Fibroblast of lung (primary cell): Measurements from ENCODE around the gene INTS11. TPM values are rescaled to one million over a fixed set of nuclear protein-coding genes. Genes with fewer than 3 reads are reported as not detected.
A peak's percentile ranks its signal among the peaks of the same experiment; 100 is the strongest.

Source experiments
- DNase-seq, 2 donors: peaks; one replicate each; pipeline versions ENCODE4 v3.0.0 to v3.0.0-alpha.2; 2010; ENCODE audit warnings: low read depth in 2 of 2
- H2AFZ ChIP-seq: 2 replicates; pipeline ENCODE4 v1.5.1; 2012; ENCODE audit warnings: low read length, control low read depth, inconsistent platforms
- H3K27ac ChIP-seq: 2 replicates; pipeline ENCODE4 v1.5.1; 2011; ENCODE audit warnings: low read length, control low read depth; ENCODE audit not compliant: insufficient read depth
- H3K27me3 ChIP-seq: 2 replicates; pipeline ENCODE4 v1.5.1; 2011; ENCODE audit warnings: mild to moderate bottlenecking, low read length; ENCODE audit not compliant: control insufficient read depth, insufficient read depth
- H3K36me3 ChIP-seq: 2 replicates; pipeline ENCODE4 v1.5.1; 2011; ENCODE audit warnings: low read length; ENCODE audit not compliant: control insufficient read depth, insufficient read depth
- H3K4me1 ChIP-seq: 2 replicates; pipeline ENCODE4 v1.5.1; 2011; ENCODE audit warnings: low read length; ENCODE audit not compliant: control insufficient read depth, insufficient read depth; ENCODE audit errors: extremely low read depth
- H3K4me2 ChIP-seq: 2 replicates; pipeline ENCODE4 v1.5.1; 2011; ENCODE audit warnings: low read length, control low read depth; ENCODE audit not compliant: insufficient read depth; ENCODE audit errors: extremely low read depth
- H3K4me3 ChIP-seq, 4 experiments: fragments of 200-600 bp in 1 of 4; sonication (generic) in 1 of 4; replicated peaks in 1 of 4; 2 replicates each; pipeline ENCODE4 v1.5.1; 2011 to 2016; ENCODE audit warnings: low read length in 4 of 4, low read depth in 3 of 4, mild to moderate bottlenecking in 3 of 4, control low read depth in 2 of 4, inconsistent platforms in 1 of 4, mixed read lengths in 1 of 4; ENCODE audit not compliant: insufficient read depth in 1 of 4; ENCODE audit errors: control extremely low read depth in 1 of 4
- H3K79me2 ChIP-seq: 2 replicates; pipeline ENCODE4 v1.5.1; 2012; ENCODE audit warnings: mild to moderate bottlenecking, low read length, inconsistent platforms; ENCODE audit not compliant: control insufficient read depth, insufficient read depth
- H3K9ac ChIP-seq: 2 replicates; pipeline ENCODE4 v1.5.1; 2011; ENCODE audit warnings: mild to moderate bottlenecking, low read length, control low read depth; ENCODE audit not compliant: insufficient read depth
- H3K9me3 ChIP-seq: 2 replicates; pipeline ENCODE4 v1.5.1; 2012; ENCODE audit warnings: low read depth, low read length; ENCODE audit not compliant: control insufficient read depth, insufficient read depth
- H4K20me1 ChIP-seq: 2 replicates; pipeline ENCODE4 v1.5.1; 2011; ENCODE audit warnings: low read length; ENCODE audit not compliant: control insufficient read depth, insufficient read depth; ENCODE audit errors: extremely low read depth
- CTCF ChIP-seq, 2 donors: IDR thresholded peaks in 1 of 2; conservative IDR thresholded peaks in 1 of 2; 1 replicate in 1 of 2; 2 replicates in 1 of 2; pipeline ENCODE4 v1.5.1; 2011 to 2012; ENCODE audit warnings: low read length in 2 of 2, control low read depth in 1 of 2, inconsistent platforms in 1 of 2, low read depth in 1 of 2, mild to moderate bottlenecking in 1 of 2
- EZH2 ChIP-seq: IDR thresholded peaks from 2 replicates; pipeline ENCODE4 v1.5.1; 2012; ENCODE audit warnings: low read length, control low read depth, mild to moderate bottlenecking; ENCODE audit errors: missing control alignments
- polyA plus RNA-seq, 2 donors: library from polyadenylated mRNA; depleted of rRNA in 1 of 2; stranded (reverse) in 1 of 2; unstranded in 1 of 2; fragments of >200 nt; gene quantifications; 2 replicates each; pipeline ENCODE4 v1.2.1, GENCODE V29; 2011 to 2012; ENCODE audit warnings: missing spikeins in 1 of 2
- total RNA-seq: library from RNA; depleted of rRNA; stranded (reverse); fragments of >200 nt; gene quantifications from 2 replicates; pipeline ENCODE4 v1.2.1, GENCODE V29; 2014

The INTS11 gene
- total and polyA plus RNA-seq, 2 donors (not counting 1 experiment from before 2014, with no cell fraction given), result 44.1 to 69.2 TPM

- Histone ChIP-seq H3K4me2 (peak overlapping the region; percentile 96), H3K9me3 (no peaks in the 10 kb centered on the region), H3K27ac (peak overlapping the region; percentile 79), H3K79me2 (peaks cover 39% of the 10 kb centered on the region), H4K20me1 (no peaks in the 10 kb centered on the region), H3K27me3 (no peaks in the 10 kb centered on the region), H3K36me3 (peaks cover 30% of the 10 kb centered on the region), H3K4me1 (peaks cover 21% of the 10 kb centered on the region), H2AFZ (no peak overlapping the region), H3K4me3 (peak overlapping the region; percentile 45 to 84 (median 81)), H3K9ac (peak overlapping the region; percentile 90)
- TF ChIP-seq EZH2 (no peak), CTCF (conservative IDR thresholded peaks at IDR 0.05 in 1 of 2, IDR thresholded peaks at IDR 0.05 in 1 of 2; ENCODE audit: low read depth in 1 of 2, low read length in 2 of 2) (no peak)
- DNase-seq, result no peak
Measured at GRCh38 chr1:1308756-1309250, 15.7 kb downstream of the INTS11 start.

- no peak for TF ChIP-seq EZH2
- TF ChIP-seq CTCF (conservative IDR thresholded peaks at IDR 0.05 in 1 of 2, IDR thresholded peaks at IDR 0.05 in 1 of 2; ENCODE audit: low read depth in 1 of 2, low read length in 2 of 2), result no peak
- Histone ChIP-seq H3K79me2 (peaks cover 45% of the 10 kb centered on the region), H3K9ac (peak within 1 kb of the TSS; percentile 90), H3K27me3 (no peaks in the 10 kb centered on the region), H3K9me3 (no peaks in the 10 kb centered on the region), H3K27ac (peak within 1 kb of the TSS; percentile 79), H4K20me1 (no peaks in the 10 kb centered on the region), H3K4me3 (peak within 1 kb of the TSS; percentile 66 to 84 (median 83)), H2AFZ (peak within 1 kb of the TSS; percentile 20), H3K4me1 (peaks cover 23% of the 10 kb centered on the region), H3K36me3 (peaks cover 24% of the 10 kb centered on the region), H3K4me2 (peak within 1 kb of the TSS; percentile 99)
- peak; percentile 91 to 96 for DNase-seq
Measured at GRCh38 chr1:1307923-1308755, 16.3 kb downstream of the INTS11 start, which contains the start of the genes ACAP3 and PUSL1. TSS of gene ACAP3 (minus strand) at chr1:1307930. CDS start at chr1:1307815, 115 bp downstream. TSS of gene PUSL1 (plus strand) at chr1:1308597. CDS start at chr1:1308644, 47 bp downstream.

- H2AFZ ChIP-seq, result no peak overlapping the region
- TF ChIP-seq CTCF (conservative IDR thresholded peaks at IDR 0.05 in 1 of 2, IDR thresholded peaks at IDR 0.05 in 1 of 2; ENCODE audit: low read depth in 1 of 2, low read length in 2 of 2) (no peak), EZH2 (no peak)
Measured at GRCh38 chr1:1307261-1307922, 17.1 kb downstream of the INTS11 start.

More at GRCh38 chr1:1307261-1307922, 17.1 kb downstream of the INTS11 start:
- H3K4me2 ChIP-seq, result peak overlapping the region; percentile 99
- DNase-seq, result no peak
- peaks cover 22% of the 10 kb centered on the region for H3K36me3 ChIP-seq
- H3K9me3 ChIP-seq, result no peaks in the 10 kb centered on the region
- peaks cover 23% of the 10 kb centered on the region for H3K4me1 ChIP-seq
- H3K27me3 ChIP-seq, result no peaks in the 10 kb centered on the region
- peaks cover 48% of the 10 kb centered on the region for H3K79me2 ChIP-seq
- peak overlapping the region; percentile 65 for H3K27ac ChIP-seq
- peak overlapping the region; percentile 71 for H3K9ac ChIP-seq
- H4K20me1 ChIP-seq, result no peaks in the 10 kb centered on the region
- H3K4me3 ChIP-seq, result peak overlapping the region; percentile 66 to 84 (median 78)
